ENCODE data around the gene MRPS24.
"Not testable (repeated sequence)": the region's sequence is repeated elsewhere in the genome, so short reads cannot be mapped to it uniquely, and the experiment has no call there.

The MRPS24 gene

DNA sequence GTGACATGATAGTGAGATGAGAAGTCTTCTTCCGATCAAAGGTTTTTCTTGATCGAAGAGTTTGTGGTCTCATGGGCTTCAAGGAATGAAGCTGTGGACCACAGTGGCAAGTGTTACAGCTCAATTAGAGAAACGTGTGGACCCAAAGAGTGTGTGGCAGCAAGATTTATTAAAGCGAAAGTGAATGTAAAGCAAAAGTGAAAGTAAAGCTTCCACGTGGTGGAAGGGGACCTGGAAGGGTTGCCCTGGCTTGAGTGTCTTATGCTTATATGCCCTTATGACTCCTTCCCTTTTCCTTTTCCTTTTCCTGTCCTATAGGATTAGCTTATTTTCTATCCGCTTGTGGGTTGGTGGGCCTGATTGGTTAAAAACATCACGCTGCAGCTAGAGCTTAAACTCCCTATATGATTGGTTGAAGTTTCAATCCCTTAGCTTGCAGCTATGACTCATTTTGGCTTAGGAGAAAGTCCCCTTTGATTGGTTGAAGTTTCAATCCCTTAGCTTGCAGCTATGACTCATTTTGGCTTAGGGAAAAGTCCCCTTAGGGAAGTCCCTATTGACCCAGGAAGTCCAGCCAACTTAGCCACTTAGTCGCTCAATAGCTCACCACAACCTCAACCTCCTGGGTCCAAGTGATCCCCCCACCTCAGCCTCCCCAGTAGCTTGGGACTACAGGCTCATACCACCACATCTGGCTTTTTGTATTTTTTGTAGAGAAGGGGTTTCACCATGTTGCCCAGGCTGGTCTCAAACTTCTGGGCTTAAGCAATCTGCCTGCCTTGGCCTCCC, 34.7 kb downstream of the MRPS24 start:
- FAIRE-seq (no peak), DNase-seq (ENCODE audit: insufficient read length, low spot score) (no peak)
- no peak for TF ChIP-seq POLR2A (IDR thresholded peaks at IDR 0.05; ENCODE audit: low read depth, low read length)

DNA sequence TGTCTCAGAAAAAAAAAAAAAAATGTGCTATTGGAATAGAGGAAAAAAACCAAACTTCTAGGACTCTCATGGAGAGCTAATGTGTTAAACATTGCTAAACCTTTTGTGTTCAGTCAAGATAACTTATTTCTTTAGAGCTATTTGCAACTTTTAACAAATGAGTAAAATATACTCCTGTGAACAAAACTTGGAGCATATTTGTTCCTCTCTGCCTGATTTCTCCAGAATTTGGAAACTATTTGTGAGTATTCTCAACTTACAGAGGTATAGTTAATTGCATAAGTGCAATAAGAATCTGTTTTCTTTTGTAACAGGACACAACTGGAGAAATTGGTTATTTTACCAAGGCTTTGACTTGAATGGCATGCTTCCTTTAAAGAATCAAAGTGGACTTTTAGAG, 38.4 kb downstream of the MRPS24 start:
- not testable (repeated sequence) for FAIRE-seq; DNase-seq (ENCODE audit: insufficient read length, low spot score)

- FAIRE-seq (no peak), DNase-seq (ENCODE audit: insufficient read length, low spot score) (no peak)
- no peak for TF ChIP-seq POLR2A (IDR thresholded peaks at IDR 0.05; ENCODE audit: low read depth, low read length)
These were observed 43.9 kb downstream of the MRPS24 start for GRCh38 chr7:43825391-43825808.

DNA sequence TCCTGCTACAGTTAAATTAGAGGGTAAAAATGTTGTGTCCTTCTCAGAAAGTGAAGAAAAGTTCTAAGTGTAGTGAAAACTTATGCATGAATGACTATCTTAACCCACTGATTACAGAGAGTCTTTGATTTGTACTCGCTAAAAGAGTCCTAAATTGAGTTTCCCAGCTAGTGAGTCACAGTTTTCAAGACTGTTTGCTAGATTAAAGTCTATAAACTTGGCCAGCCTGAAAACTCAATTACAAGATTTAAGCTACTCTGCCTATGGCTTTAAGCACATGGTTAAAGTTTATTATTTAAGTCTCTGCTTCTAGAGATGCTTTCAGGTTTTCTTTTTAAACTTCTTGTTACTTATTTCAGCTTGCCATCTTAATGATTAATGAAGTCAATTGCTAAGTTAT, 44.4 kb downstream of the MRPS24 start:
- DNase-seq (ENCODE audit: insufficient read length, low spot score) (no peak), FAIRE-seq (no peak)

GRCh38 chr7:43824513-43824912, 44.8 kb downstream of the MRPS24 start:
- DNase-seq (ENCODE audit: insufficient read length, low spot score); FAIRE-seq: not testable (repeated sequence)

More for the DNA sequence above, 44.4 kb downstream of the MRPS24 start:
- no peak for TF ChIP-seq POLR2A (IDR thresholded peaks at IDR 0.05; ENCODE audit: low read depth, low read length)

- DNase-seq (ENCODE audit: insufficient read length, low spot score) (no peak), FAIRE-seq (no peak)
- TF ChIP-seq POLR2A (IDR thresholded peaks at IDR 0.05; ENCODE audit: low read depth, low read length) = no peak
These were observed 45.4 kb downstream of the MRPS24 start for GRCh38 chr7:43823941-43824340.

DNA sequence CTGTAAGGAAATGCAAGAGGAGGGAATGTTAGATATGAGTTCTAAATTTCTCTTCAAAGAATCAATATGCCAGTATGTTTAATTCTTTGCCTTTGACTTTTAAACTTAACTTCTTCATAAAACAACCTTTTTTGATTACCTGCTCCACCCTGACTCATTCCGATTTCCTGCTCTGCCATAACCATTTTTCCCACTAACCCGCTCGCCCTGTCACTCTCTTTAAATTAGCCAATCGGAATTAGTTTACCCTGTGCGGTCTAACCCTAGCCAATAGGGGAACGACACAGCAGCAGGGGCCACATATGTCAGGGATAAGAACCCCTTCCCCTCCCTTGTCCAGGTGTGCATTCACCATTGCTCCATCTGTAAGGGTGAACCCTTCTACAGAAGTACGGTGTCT, 45.9 kb downstream of the MRPS24 start:
- not testable (repeated sequence) for DNase-seq (ENCODE audit: insufficient read length, low spot score); FAIRE-seq
